Activated naive CD4-positive, alpha-beta T cell treated with anti-CD3 and anti-CD28 coated beads, Interleukin-2, amount 10 ng/mL, durations not matched to agents 7 days and 5 days (primary cell): ENCODE results near the gene GCGR.

Source experiments
- CTCF ChIA-PET: fragments of 350-600 bp; sonication (Branson Sonifier 250); formaldehyde crosslinking; loops from one replicate; lab custom pipeline; 2021; ENCODE audit warnings: antibody characterized with exemption; lab: Charles Lee
- DNase-seq: peaks from one replicate; pipeline ENCODE4 v3.0.0-alpha.2; 2020
- H3K27ac Mint-ChIP-seq: one replicate; pipeline ENCODE4 v1.8.0; 2021; ENCODE audit warnings: mild to moderate bottlenecking, moderate library complexity, mixed read lengths
- H3K27me3 Mint-ChIP-seq: one replicate; pipeline ENCODE4 v1.8.0; 2021; ENCODE audit warnings: mild to moderate bottlenecking, mixed read lengths
- H3K36me3 Mint-ChIP-seq: one replicate; pipeline ENCODE4 v1.8.0; 2021; ENCODE audit warnings: mixed read lengths
- H3K4me1 Mint-ChIP-seq: one replicate; pipeline ENCODE4 v1.8.0; 2021; ENCODE audit warnings: mixed read lengths
- H3K4me3 Mint-ChIP-seq: one replicate; pipeline ENCODE4 v1.8.0; 2021; ENCODE audit warnings: mild to moderate bottlenecking, moderate library complexity, mixed read lengths
- H3K9me3 Mint-ChIP-seq: one replicate; pipeline ENCODE4 v1.8.0; 2021; ENCODE audit warnings: mixed read lengths

GCGR gene

DNA sequence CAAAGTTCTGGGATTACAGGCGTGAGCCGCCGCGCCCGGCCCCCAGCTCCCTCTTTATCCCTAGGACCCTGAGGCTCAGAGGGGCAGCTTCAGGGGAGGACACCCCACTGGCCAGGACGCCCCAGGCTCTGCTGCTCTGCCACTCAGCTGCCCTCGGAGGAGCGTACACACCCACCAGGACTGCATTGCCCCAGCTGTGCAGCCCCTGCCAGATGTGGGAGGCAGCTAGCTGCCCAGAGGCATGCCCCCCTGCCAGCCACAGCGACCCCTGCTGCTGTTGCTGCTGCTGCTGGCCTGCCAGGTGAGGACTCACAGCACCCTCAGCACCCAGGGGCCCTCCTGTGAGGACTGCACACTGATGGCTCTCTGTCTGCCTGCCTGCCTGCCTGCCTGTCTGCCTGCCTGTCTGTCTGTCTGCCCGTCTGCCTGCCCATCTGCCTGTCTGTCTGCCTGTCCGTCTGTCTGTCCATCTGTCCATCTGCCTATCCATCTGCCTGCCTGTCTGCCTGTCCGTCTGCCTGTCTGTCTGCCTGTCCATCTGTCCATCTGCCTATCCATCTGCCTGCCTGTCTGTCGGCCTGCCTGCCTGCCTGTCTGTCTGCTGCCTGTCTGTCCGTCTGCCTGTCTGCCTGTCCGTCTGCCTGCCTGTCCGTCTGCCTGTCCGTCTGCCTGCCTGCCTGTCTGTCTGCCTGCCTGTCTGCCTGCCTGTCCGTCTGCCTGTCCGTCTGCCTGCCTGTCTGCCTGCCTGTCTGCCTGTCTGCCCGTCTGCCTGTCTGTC, 5.0 kb downstream of the GCGR start:
- no peak for DNase-seq
- no peaks in the 10 kb centered on the region for H3K36me3 Mint-ChIP-seq
- H3K4me3 Mint-ChIP-seq, result no peak overlapping the region
- H3K9me3 Mint-ChIP-seq, result no peaks in the 10 kb centered on the region
- CTCF ChIA-PET, result no interaction called here
- H3K27me3 Mint-ChIP-seq, result peaks cover 65% of the 10 kb centered on the region
- H3K27ac Mint-ChIP-seq, result no peak overlapping the region
- H3K4me1 Mint-ChIP-seq, result no peaks in the 10 kb centered on the region

DNA sequence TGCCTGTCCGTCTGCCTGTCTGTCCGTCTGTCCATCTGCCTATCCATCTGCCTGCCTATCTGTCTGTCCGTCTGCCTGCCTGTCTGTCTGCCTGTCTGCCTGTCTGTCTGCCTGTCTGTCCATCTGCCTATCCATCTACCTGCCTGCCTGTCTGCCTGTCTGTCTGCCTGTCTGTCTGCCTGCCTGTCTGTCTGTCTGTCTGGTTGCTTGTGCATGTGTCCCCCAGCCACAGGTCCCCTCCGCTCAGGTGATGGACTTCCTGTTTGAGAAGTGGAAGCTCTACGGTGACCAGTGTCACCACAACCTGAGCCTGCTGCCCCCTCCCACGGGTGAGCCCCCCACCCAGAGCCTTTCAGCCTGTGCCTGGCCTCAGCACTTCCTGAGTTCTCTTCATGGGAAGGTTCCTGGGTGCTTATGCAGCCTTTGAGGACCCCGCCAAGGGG, 5.6 kb downstream of the GCGR start:
- H3K4me3 Mint-ChIP-seq, result no peak overlapping the region
- CTCF ChIA-PET, result no interaction called here
- H3K36me3 Mint-ChIP-seq, result no peaks in the 10 kb centered on the region
- H3K27ac Mint-ChIP-seq, result no peak overlapping the region
- H3K9me3 Mint-ChIP-seq, result no peaks in the 10 kb centered on the region
- H3K27me3 Mint-ChIP-seq, result peaks cover 64% of the 10 kb centered on the region
- no peaks in the 10 kb centered on the region for H3K4me1 Mint-ChIP-seq
- DNase-seq, result no peak

DNA sequence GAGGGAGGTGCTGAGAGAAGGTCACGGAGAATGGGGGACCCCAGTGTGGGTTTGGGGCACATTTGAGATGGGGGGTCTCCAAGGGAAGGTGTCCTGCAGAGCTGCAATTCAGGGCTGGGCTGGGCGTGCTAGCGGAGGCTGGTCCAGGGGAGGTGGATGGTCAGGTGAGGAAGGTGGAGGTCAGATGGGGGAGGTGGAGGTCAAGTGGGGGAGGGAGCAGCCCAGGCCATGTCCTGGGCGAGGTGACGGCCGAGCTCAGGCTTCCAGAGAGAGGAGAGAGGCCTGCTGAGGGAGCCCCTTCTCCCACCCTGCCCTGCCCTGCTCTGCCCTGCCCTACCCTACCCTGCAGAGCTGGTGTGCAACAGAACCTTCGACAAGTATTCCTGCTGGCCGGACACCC, 6.5 kb downstream of the GCGR start:
- Mint-ChIP-seq H3K4me1 (no peaks in the 10 kb centered on the region), H3K9me3 (no peaks in the 10 kb centered on the region), H3K27me3 (peaks cover 60% of the 10 kb centered on the region), H3K27ac (no peak overlapping the region), H3K36me3 (no peaks in the 10 kb centered on the region), H3K4me3 (no peak overlapping the region)
- CTCF ChIA-PET, result no interaction called here
- no peak for DNase-seq

DNA sequence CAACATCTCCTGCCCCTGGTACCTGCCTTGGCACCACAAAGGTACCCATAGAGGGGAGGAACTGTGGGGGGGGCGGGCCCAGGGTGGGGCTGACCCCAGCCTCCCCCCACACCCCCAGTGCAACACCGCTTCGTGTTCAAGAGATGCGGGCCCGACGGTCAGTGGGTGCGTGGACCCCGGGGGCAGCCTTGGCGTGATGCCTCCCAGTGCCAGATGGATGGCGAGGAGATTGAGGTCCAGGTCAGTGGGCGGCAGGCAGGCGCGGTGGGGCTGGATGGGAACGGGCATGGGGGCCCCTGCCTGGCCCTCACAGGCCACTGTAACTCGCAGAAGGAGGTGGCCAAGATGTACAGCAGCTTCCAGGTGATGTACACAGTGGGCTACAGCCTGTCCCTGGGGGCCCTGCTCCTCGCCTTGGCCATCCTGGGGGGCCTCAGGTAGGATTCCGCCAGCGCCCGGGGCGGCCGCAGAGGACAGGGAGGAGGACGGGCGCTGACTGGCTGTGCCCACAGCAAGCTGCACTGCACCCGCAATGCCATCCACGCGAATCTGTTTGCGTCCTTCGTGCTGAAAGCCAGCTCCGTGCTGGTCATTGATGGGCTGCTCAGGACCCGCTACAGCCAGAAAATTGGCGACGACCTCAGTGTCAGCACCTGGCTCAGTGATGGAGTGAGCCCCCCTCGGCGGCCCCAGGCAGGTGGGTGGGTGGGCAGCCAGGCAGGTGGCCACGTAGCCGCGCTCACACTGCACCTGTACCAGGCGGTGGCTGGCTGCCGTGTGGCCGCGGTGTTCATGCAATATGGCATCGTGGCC, 7.1 kb downstream of the GCGR start:
- Mint-ChIP-seq H3K27me3 (peaks cover 60% of the 10 kb centered on the region), H3K9me3 (no peaks in the 10 kb centered on the region), H3K4me1 (no peaks in the 10 kb centered on the region), H3K27ac (no peak overlapping the region), H3K36me3 (no peaks in the 10 kb centered on the region), H3K4me3 (no peak overlapping the region)
- CTCF ChIA-PET, result no interaction called here
- no peak for DNase-seq

DNA sequence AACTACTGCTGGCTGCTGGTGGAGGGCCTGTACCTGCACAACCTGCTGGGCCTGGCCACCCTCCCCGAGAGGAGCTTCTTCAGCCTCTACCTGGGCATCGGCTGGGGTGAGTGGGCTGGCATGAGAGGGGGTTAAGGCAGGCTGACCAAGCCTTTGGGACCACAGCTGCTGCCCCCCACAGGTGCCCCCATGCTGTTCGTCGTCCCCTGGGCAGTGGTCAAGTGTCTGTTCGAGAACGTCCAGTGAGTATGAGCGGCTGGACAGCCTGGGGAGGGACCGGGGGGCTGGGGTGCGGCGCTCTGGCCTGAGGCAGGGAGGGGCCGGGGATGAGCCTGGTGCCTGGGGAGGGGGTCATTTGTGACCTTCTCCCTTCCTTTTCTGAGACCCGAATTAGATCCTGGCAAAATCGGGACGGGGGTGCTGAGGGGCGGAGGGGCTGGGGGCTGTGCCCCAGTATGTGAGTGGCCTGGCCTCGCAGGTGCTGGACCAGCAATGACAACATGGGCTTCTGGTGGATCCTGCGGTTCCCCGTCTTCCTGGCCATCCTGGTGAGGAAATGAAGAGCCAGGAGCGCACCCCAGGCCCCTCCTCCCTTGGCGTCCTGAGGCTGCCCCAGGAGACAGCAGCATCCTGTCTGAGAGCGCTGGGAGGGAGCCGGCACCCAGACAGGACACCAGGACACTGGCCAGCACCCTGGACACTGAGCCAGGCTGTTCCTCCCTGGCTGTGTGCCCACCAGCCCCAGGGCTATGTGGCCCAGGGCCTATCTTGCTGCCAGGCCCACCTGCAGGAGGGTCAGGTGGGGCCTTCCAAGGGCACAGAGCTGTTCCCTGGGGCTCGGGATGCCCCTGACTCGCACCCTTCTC, 8.0 kb downstream of the GCGR start:
- Mint-ChIP-seq H3K4me3 (no peak overlapping the region), H3K27me3 (peaks cover 58% of the 10 kb centered on the region)
- DNase-seq, result no peak

DNA sequence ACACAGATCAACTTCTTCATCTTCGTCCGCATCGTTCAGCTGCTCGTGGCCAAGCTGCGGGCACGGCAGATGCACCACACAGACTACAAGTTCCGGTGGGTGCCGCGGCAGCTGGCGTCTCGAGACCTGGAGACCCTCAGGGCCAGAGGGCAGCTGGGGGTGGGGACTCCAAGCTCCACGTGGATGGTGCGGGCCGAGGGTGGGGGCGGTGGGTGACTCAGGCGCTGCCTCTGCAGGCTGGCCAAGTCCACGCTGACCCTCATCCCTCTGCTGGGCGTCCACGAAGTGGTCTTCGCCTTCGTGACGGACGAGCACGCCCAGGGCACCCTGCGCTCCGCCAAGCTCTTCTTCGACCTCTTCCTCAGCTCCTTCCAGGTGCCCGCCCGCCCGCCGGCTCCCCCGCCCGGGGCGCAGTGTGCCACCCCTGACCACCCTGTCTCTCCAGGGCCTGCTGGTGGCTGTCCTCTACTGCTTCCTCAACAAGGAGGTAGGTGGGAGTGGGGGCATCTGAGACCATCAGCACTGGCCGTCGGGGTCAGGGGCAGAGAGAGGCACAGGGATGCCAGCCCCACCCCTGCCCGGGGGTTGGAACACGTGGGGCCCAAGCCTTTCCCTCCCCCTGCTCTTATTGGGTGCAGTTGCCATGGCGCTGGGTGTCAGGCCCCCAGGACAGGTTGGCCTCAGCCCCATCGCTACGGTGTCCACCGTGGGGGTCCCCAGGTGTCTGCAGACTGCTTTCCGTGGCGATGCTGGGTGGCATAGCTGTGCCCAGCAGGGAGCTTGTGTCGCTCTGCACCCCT, 8.8 kb downstream of the GCGR start:
- Mint-ChIP-seq H3K4me3 (no peak overlapping the region), H3K36me3 (no peaks in the 10 kb centered on the region), H3K9me3 (no peaks in the 10 kb centered on the region), H3K4me1 (no peaks in the 10 kb centered on the region), H3K27me3 (peaks cover 58% of the 10 kb centered on the region), H3K27ac (no peak overlapping the region)
- CTCF ChIA-PET, result no interaction called here
- no peak for DNase-seq

More for the DNA sequence above, 8.0 kb downstream of the GCGR start:
- Mint-ChIP-seq H3K36me3 (no peaks in the 10 kb centered on the region), H3K9me3 (no peaks in the 10 kb centered on the region), H3K4me1 (no peaks in the 10 kb centered on the region), H3K27ac (no peak overlapping the region)
- CTCF ChIA-PET, result no interaction called here

DNA sequence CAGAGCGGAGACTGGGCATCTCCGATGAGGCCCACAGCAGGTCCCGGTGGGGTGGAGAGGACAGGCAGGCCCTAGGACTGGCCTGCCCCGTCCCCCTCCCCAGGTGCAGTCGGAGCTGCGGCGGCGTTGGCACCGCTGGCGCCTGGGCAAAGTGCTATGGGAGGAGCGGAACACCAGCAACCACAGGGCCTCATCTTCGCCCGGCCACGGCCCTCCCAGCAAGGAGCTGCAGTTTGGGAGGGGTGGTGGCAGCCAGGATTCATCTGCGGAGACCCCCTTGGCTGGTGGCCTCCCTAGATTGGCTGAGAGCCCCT, 9.4 kb downstream of the GCGR start:
- H3K27ac Mint-ChIP-seq, result no peak overlapping the region
- H3K36me3 Mint-ChIP-seq, result no peaks in the 10 kb centered on the region
- H3K9me3 Mint-ChIP-seq, result no peaks in the 10 kb centered on the region
- peaks cover 57% of the 10 kb centered on the region for H3K27me3 Mint-ChIP-seq
- CTCF ChIA-PET, result no interaction called here
- no peak for DNase-seq
- H3K4me1 Mint-ChIP-seq, result no peaks in the 10 kb centered on the region
- H3K4me3 Mint-ChIP-seq, result no peak overlapping the region

DNA sequence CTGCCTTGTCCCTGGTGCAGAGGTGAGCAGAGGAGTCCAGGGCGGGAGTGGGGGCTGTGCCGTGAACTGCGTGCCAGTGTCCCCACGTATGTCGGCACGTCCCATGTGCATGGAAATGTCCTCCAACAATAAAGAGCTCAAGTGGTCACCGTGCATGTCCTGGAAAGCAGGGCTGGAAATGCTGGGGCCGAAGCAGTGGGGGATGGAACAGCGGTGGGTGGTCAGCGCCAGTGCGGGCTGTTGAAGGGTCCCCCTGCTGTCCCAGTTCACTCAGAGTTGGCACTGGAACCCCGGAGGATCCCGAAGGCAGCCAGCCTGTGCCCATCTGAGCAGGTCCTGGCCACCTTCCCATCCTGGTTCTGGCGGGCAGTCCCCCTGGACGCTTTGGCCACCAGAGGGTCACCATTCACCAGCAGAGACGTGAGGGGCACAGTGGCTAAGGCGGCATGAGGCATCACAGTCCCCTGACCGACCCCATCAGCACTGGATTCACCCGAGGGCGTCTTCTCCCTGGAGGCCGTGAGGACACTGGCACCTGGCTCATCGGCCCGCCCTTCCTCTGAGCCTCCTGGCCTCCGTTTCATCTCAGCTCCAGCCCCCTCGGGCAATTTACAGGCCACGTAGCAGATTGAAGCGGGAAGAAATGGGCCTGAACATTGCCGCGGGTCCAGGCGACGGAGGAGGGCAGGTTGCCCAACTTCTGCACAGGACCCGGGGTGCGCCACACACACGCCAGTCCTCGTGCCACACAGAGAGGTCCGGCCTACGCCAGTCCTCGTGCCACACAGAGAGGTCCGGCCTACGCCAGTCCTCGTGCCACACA, 10.1 kb downstream of the GCGR start:
- H3K27ac Mint-ChIP-seq, result no peak overlapping the region
- no peaks in the 10 kb centered on the region for H3K9me3 Mint-ChIP-seq
- CTCF ChIA-PET, result no interaction called here
- H3K4me3 Mint-ChIP-seq, result no peak overlapping the region
- H3K27me3 Mint-ChIP-seq, result peaks cover 51% of the 10 kb centered on the region
- DNase-seq, result no peak
- no peaks in the 10 kb centered on the region for H3K4me1 Mint-ChIP-seq
- no peaks in the 10 kb centered on the region for H3K36me3 Mint-ChIP-seq

DNA sequence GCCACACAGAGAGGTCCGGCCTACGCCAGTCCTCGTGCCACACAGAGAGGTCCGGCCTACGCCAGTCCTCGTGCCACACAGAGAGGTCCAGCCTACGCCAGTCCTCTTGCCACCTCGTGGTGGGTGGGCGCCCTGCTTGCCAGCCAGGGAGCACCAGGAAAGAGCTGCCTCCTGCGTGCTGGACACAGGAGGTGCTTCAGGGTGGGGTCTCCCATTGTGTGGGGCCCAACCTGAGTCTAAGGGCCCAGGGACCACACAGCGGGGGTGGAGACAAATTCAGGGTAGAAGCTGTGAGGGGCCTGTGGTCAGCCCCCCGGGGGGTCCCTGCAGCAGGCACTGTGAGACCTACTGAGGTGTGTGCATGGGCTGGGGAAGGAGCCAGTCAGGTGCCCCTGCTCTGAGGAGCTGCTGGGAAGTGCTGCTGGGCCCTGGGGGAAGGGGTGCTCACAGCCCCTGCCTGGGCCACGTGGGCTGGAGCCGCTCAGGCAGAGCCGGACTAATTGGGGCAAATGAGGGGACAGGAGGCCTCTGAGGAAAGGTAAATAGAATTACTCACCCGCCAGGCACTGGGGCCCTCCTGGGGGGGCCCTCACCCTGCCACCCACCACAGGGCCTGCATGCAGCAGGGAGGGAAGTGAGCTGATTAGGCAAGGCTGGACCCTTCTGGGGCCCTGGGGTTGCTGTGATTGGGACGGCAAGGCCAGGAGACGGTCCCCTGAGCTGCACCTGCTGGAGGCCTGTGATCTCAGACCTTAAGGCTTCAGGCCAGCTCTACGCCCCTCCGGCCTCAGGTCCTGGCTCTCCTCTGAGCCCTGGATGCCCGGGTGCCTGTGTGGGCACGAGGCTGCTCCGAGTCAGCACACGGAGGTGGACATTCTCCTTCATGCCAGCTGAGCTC, 11.0 kb downstream of the GCGR start:
- Mint-ChIP-seq H3K36me3 (no peaks in the 10 kb centered on the region), H3K9me3 (no peaks in the 10 kb centered on the region), H3K4me3 (no peak overlapping the region), H3K27ac (no peak overlapping the region), H3K27me3 (peaks cover 42% of the 10 kb centered on the region), H3K4me1 (no peaks in the 10 kb centered on the region)
- CTCF ChIA-PET, result no interaction called here
- DNase-seq, result no peak

DNA sequence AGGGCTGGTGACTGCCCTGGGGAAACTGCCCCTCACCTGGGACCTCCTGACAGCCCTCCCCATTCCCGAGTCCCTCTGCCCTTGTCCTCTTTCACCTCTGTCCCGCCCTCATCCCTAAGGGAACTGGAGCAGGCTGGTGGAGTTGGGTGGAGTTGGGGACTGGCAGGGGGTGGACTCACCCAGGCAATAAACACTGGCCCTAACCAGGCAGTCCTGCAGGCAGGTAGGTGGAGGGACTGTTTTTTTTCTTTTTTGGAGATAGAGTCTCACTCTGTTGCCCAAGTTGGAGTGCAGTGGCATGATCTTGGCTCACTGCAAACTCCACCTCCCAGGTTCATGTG, 11.7 kb downstream of the GCGR start:
- Mint-ChIP-seq H3K4me1 (no peaks in the 10 kb centered on the region), H3K4me3 (no peak overlapping the region), H3K27ac (no peak overlapping the region), H3K36me3 (no peaks in the 10 kb centered on the region), H3K9me3 (no peaks in the 10 kb centered on the region), H3K27me3 (peaks cover 36% of the 10 kb centered on the region)
- no peak for DNase-seq
- CTCF ChIA-PET, result no interaction called here

DNA sequence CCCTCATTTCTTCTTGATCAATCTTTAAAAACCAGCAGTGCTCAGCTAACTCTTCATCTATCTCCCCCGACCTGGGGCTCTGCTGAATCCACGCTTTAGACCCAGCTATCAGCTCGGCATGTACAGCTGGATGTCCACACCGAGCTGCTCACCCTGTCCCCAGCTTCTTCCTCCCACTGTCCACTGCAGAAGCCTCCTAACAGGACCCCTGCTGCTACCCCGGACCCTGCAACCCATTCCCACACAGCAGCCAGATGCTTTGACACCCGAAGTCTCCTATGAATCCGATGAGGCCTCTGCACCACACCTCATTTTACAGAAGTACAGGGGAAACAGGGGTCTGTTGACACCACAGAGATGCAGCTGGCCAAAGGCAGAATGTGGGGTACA, 13.8 kb downstream of the GCGR start:
- H3K27me3 Mint-ChIP-seq, result peaks cover 32% of the 10 kb centered on the region
- H3K9me3 Mint-ChIP-seq, result no peaks in the 10 kb centered on the region
- peaks cover 10% of the 10 kb centered on the region for H3K4me1 Mint-ChIP-seq
- H3K4me3 Mint-ChIP-seq, result no peak overlapping the region
- no peak for DNase-seq
- peaks cover 3% of the 10 kb centered on the region for H3K36me3 Mint-ChIP-seq
- no peak overlapping the region for H3K27ac Mint-ChIP-seq
- CTCF ChIA-PET, result no interaction called here

DNA sequence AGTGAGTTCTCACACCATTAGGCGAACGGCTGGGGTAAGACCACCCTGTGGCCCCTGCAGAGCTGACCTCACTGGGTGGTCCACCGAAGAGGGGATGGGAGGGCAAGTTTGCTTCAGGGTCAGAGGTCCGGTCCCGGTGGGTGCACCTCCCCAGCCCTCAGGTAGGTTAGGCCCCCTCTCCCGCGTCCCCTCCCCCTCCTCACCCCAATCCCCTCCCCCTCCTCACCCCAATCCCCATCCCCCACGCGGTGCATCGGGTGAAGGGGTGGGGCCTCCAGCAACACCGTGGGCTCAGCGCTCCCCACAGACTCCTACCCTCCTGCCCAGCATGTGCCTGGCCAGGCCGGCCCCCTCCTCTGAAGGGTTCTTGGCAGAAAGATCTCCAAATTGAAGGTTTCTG, 15.8 kb downstream of the GCGR start:
- DNase-seq, result no peak
- Mint-ChIP-seq H3K36me3 (peaks cover 3% of the 10 kb centered on the region), H3K9me3 (no peaks in the 10 kb centered on the region), H3K27me3 (peaks cover 31% of the 10 kb centered on the region), H3K4me3 (no peak overlapping the region), H3K4me1 (peaks cover 12% of the 10 kb centered on the region), H3K27ac (no peak overlapping the region)
- CTCF ChIA-PET, result no interaction called here
